ENCODE results near the gene LZIC. TPM values are rescaled to one million over a fixed set of nuclear protein-coding genes. Genes with fewer than 3 reads are reported as not detected.

LZIC gene
- total RNA-seq, 1 experiment from 2014 or later, result 37.2 TPM

DNA sequence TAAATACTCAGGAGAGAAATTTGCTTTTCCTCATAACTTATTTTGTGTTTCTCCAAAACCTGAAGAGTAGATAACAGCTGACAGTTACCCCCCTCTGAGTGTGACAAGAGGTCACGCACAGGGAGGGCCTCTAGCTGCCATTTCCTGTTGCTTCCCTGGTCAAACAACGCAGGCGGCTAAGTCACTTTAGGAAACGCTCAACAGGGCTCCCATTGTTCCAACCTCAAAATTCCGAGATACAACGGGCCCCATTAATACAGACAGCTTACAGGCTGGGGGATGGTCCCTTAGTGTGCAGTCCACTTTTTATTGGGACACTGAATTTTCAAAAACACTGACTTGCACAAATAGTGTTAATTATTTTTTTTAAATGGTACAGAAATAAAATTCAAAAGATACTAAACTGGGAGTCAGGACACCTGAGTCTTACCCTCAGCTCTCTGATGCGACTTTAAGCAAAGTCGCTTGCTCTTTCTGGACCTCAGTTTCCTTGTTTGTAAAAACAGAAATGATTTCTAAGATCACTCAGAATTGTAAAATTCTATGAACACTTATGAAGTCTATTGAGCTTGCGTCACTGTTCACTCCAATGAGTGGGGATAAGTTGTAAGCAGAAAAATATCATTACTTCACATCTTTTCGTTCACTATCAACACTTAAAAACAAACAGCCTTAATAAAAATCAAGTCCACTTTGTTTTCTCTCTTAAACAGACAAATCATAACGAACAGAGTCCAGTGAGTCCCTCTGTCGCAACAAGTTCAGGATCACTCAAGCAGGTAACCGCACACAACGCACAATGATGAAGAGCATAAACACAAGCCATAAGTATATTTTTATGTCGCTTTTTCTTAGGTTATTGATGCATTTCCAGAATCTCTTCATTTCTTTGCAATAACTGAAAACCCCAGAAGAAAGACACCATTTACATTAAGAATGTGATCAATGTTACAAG lies 13.5 kb downstream of the LZIC start:
- no peak for DNase-seq (ENCODE audit: unreplicated experiment)
- H3K27ac Mint-ChIP-seq (ENCODE audit: low read depth, unreplicated experiment), result no peak overlapping the region
- no peak for TF ChIP-seq CTCF (IDR thresholded peaks at IDR 0.05; ENCODE audit: unreplicated experiment)
- H3K4me3 Mint-ChIP-seq (ENCODE audit: unreplicated experiment), result no peak overlapping the region
- POLR2A ChIA-PET, result interaction anchor here (0.8 to 2.6 kb wide), 3 partner anchors 13 to 19 kb away, joined by 5 to 10 read pairs (median 6); partner anchors contain the start of genes CTNNBIP1, LZIC and NMNAT1
- H3K27me3 Mint-ChIP-seq (ENCODE audit: insufficient read depth, unreplicated experiment), result no peaks in the 10 kb centered on the region
- BruUV-seq (replicated peaks), result no TSS peak
- no peaks in the 10 kb centered on the region for H3K4me1 Mint-ChIP-seq (ENCODE audit: insufficient read depth, unreplicated experiment)
- no peaks in the 10 kb centered on the region for H3K9me3 Mint-ChIP-seq (ENCODE audit: unreplicated experiment)
- intact Hi-C loops (cut with micrococcal nuclease), result no loop called here
- peaks cover 63% of the 10 kb centered on the region for H3K36me3 Mint-ChIP-seq (ENCODE audit: insufficient read depth, unreplicated experiment)
- CTCF ChIA-PET, result interaction anchor here (0.6 to 1.7 kb wide), 9 partner anchors 10 to 1179 kb away, joined by 3 to 4 read pairs (median 4); no protein-coding TSS in a partner anchor

- no TSS peak for BruUV-seq (replicated peaks)
Observed at GRCh38 chr1:9927259-9927658, 15.9 kb downstream of the LZIC start.

GRCh38 chr1:9922342-9922741 lies 20.8 kb downstream of the LZIC start:
- Mint-ChIP-seq H3K27me3 (ENCODE audit: insufficient read depth, unreplicated experiment) (no peaks in the 10 kb centered on the region), H3K27ac (ENCODE audit: low read depth, unreplicated experiment) (no peak overlapping the region), H3K4me3 (ENCODE audit: unreplicated experiment) (no peak overlapping the region), H3K36me3 (ENCODE audit: insufficient read depth, unreplicated experiment) (no peaks in the 10 kb centered on the region), H3K9me3 (ENCODE audit: unreplicated experiment) (no peaks in the 10 kb centered on the region), H3K4me1 (ENCODE audit: insufficient read depth, unreplicated experiment) (no peaks in the 10 kb centered on the region)
- no TSS peak for BruUV-seq (replicated peaks)
- POLR2A ChIA-PET, result interaction anchor here (0.9 to 1.6 kb wide), 3 partner anchors 12 to 52 kb away, joined by 3 to 5 read pairs (median 3); no protein-coding TSS in a partner anchor
- no peak for DNase-seq (ENCODE audit: unreplicated experiment)
- intact Hi-C loops (cut with micrococcal nuclease), result no loop called here
- TF ChIP-seq CTCF (IDR thresholded peaks at IDR 0.05; ENCODE audit: unreplicated experiment), result no peak
- CTCF ChIA-PET, result interaction anchor here (2.0 kb wide), 1 partner anchor 48 kb away, joined by 5 read pairs; no protein-coding TSS in a partner anchor

More at GRCh38 chr1:9927259-9927658, 15.9 kb downstream of the LZIC start:
- Mint-ChIP-seq H3K9me3 (ENCODE audit: unreplicated experiment) (no peaks in the 10 kb centered on the region), H3K36me3 (ENCODE audit: insufficient read depth, unreplicated experiment) (peaks cover 40% of the 10 kb centered on the region), H3K4me1 (ENCODE audit: insufficient read depth, unreplicated experiment) (no peaks in the 10 kb centered on the region), H3K27ac (ENCODE audit: low read depth, unreplicated experiment) (no peak overlapping the region), H3K4me3 (ENCODE audit: unreplicated experiment) (no peak overlapping the region), H3K27me3 (ENCODE audit: insufficient read depth, unreplicated experiment) (no peaks in the 10 kb centered on the region)
- DNase-seq (ENCODE audit: unreplicated experiment), result no peak
- intact Hi-C loops (cut with micrococcal nuclease), result no loop called here
- POLR2A ChIA-PET, result no interaction called here
- CTCF ChIA-PET, result no interaction called here
- TF ChIP-seq CTCF (IDR thresholded peaks at IDR 0.05; ENCODE audit: unreplicated experiment), result no peak

DNA sequence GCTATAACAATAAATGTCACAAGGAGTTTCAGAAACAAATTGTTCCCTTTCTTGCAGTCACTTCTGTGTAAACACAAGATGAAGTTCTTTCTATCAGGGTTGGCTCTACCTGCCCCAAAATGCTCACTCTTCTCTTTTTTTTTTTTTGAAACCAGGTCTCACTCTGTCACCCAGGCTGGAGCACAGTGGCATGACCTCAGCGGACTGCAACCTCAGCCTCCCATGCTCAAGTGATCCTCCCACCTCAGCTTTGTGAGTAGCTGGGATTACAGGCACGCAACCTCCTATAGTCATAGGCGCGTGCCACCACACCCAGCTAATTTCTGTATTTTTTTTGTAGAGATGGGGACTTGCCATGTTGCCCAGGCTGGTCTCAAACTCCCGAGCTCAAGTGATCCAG lies 22.6 kb downstream of the LZIC start:
- ChIA-PET CTCF (no interaction called here), POLR2A (no interaction called here)
- Mint-ChIP-seq H3K4me1 (ENCODE audit: insufficient read depth, unreplicated experiment) (no peaks in the 10 kb centered on the region), H3K36me3 (ENCODE audit: insufficient read depth, unreplicated experiment) (no peaks in the 10 kb centered on the region), H3K4me3 (ENCODE audit: unreplicated experiment) (no peak overlapping the region), H3K9me3 (ENCODE audit: unreplicated experiment) (no peaks in the 10 kb centered on the region), H3K27ac (ENCODE audit: low read depth, unreplicated experiment) (no peak overlapping the region), H3K27me3 (ENCODE audit: insufficient read depth, unreplicated experiment) (no peaks in the 10 kb centered on the region)
- DNase-seq (ENCODE audit: unreplicated experiment), result no peak
- no peak for TF ChIP-seq CTCF (IDR thresholded peaks at IDR 0.05; ENCODE audit: unreplicated experiment)
- intact Hi-C loops (cut with micrococcal nuclease), result no loop called here
- no TSS peak for BruUV-seq (replicated peaks)
